Memory B cell (primary cell): ENCODE data around the gene STK38.
"Not testable (repeated sequence)": the region's sequence is repeated elsewhere in the genome, so short reads cannot be mapped to it uniquely, and the experiment has no call there.

Source experiments
- ATAC-seq: fragments of 150-1000 bp; cut with Tn5 transposase; 2 replicates; pipeline ENCODE4 v1.10.0; 2021; ENCODE audit warnings: low read depth, mild to moderate bottlenecking, moderate library complexity
- DNase-seq, 2 donors: peaks; one replicate each; pipeline ENCODE4 v3.0.0; 2022; ENCODE audit warnings: low spot score in 2 of 2
- H3K27ac Mint-ChIP-seq: one replicate; pipeline ENCODE4 v1.8.0; 2022; ENCODE audit warnings: mild to moderate bottlenecking, moderate library complexity, mixed read lengths
- H3K27me3 Mint-ChIP-seq: one replicate; pipeline ENCODE4 v1.8.0; 2022; ENCODE audit warnings: mixed read lengths
- H3K36me3 Mint-ChIP-seq: one replicate; pipeline ENCODE4 v1.8.0; 2022; ENCODE audit warnings: mild to moderate bottlenecking, mixed read lengths
- H3K4me1 Mint-ChIP-seq: one replicate; pipeline ENCODE4 v1.8.0; 2022; ENCODE audit warnings: mixed read lengths
- H3K4me3 Mint-ChIP-seq: one replicate; pipeline ENCODE4 v1.8.0; 2022; ENCODE audit warnings: mild to moderate bottlenecking, moderate library complexity, mixed read lengths
- H3K9me3 Mint-ChIP-seq: one replicate; pipeline ENCODE4 v1.8.0; 2022; ENCODE audit warnings: mixed read lengths

The STK38 gene

DNA sequence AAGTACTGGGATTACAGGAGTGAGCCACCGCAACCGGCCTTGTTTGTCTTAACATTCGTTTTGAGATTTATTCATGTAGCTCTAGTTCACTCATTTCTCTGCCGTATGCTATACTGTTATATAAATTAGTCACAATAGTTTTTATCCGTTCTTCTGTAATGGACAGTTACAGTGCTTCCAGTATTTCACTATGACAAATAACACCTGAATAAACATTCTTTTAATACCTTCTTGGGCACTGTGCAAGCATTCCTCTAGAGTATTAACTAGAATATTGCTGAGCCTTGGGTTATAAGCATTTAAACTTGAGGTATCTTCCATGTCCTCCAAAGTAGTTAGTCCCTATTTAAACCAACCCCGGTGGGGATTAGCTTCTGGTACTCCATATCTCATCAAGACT lies 45.6 kb downstream of the STK38 start:
- H3K36me3 Mint-ChIP-seq: peaks cover 22% of the 10 kb centered on the region
- no peaks in the 10 kb centered on the region for H3K4me1 Mint-ChIP-seq
- no peak overlapping the region for H3K4me3 Mint-ChIP-seq
- no peaks in the 10 kb centered on the region for H3K9me3 Mint-ChIP-seq
- ATAC-seq: no peak
- no peak overlapping the region for H3K27ac Mint-ChIP-seq
- no peak for DNase-seq
- no peaks in the 10 kb centered on the region for H3K27me3 Mint-ChIP-seq

DNA sequence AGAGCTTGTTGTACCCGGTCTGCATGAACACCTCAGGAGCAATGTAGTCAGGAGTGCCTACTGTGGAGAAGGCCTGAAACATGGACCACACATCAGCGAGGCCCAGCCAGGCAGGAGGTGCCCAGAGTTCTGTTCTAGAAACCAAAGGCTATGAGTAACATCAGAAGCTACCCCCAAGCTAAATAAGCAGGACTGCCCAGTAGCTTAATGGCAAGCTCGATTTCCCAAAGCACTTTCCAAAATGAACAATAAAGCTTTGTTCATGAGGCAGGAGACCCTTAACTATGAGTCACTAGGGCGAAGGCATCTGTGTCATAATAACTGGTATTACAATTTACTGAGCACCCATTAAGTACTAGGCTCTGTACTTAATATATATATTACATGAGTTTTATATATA lies 47.4 kb downstream of the STK38 start:
- no peak overlapping the region for H3K4me3 Mint-ChIP-seq
- DNase-seq (no peak), ATAC-seq (no peak)
- no peak overlapping the region for H3K27ac Mint-ChIP-seq
- no peaks in the 10 kb centered on the region for H3K9me3 Mint-ChIP-seq
- H3K4me1 Mint-ChIP-seq: no peaks in the 10 kb centered on the region
- peaks cover 29% of the 10 kb centered on the region for H3K36me3 Mint-ChIP-seq
- H3K27me3 Mint-ChIP-seq: no peaks in the 10 kb centered on the region

DNA sequence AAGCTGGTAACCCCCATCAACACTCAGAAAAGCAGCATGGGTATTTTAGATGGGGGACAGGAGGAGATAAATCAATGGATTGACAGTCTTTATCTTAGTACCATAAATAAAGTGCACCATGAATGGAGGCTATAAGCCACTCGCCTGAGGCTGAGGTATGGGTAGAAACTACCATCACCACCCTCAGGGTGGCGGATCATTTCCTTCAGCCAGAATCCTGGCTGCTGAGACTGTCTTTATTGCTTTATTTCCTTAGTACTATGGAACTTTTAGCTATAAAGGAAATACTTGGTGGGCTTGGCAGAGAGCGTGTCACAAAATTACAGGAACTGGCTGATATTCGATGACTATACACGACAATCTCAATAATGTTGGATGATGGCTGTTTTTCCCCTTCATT lies 52.2 kb downstream of the STK38 start:
- Mint-ChIP-seq H3K4me3 (no peak overlapping the region), H3K27ac (no peak overlapping the region), H3K27me3 (no peaks in the 10 kb centered on the region), H3K36me3 (peaks cover 34% of the 10 kb centered on the region), H3K4me1 (no peaks in the 10 kb centered on the region), H3K9me3 (no peaks in the 10 kb centered on the region)
- ATAC-seq: no peak
- no peak for DNase-seq

DNA sequence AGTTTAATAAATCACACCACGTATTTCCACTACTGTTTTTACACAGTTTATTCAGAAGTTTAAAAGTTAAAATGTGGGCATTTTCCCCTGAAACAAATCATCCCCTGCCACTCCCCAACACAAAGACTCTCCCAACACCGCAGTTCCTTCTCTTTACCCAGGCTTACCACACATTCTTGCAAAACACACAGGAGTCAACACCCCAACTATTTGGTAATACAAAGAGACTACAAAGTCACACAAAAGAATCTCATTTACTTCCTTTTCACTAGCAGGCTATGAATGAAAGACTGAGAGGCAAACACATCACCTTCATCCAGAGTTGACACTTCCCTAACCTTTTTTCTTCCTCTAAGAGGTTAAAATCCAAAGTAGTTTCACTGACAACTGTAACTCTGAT lies 53.4 kb downstream of the STK38 start:
- Mint-ChIP-seq H3K4me3 (no peak overlapping the region), H3K36me3 (peaks cover 30% of the 10 kb centered on the region)
- no peak for ATAC-seq

DNA sequence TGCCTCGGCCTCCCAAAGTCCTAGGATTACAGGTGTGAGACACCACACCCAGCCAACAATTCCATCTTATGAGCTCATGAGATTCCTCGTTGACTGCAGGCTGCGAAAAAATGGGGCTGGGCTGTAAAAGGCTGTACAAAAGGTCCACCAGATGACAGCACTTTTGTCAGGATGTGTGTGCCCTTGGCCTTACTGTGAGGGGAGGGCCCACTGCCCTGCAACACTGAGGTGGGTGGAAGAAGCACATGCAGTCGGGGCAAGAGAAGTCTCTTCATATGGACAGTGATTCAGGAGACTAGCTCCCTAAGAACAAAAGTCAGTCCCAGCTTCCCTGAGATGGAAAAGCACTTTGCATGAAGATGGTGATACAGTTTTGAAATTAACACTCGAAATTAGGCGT lies 54.0 kb downstream of the STK38 start:
- no peak overlapping the region for H3K4me3 Mint-ChIP-seq
- no peaks in the 10 kb centered on the region for H3K4me1 Mint-ChIP-seq
- H3K36me3 Mint-ChIP-seq: peaks cover 30% of the 10 kb centered on the region
- H3K27ac Mint-ChIP-seq: no peak overlapping the region
- no peaks in the 10 kb centered on the region for H3K27me3 Mint-ChIP-seq
- ATAC-seq (no peak), DNase-seq (no peak)
- H3K9me3 Mint-ChIP-seq: no peaks in the 10 kb centered on the region

More for the DNA sequence above, 53.4 kb downstream of the STK38 start:
- H3K27me3 Mint-ChIP-seq: no peaks in the 10 kb centered on the region
- no peak overlapping the region for H3K27ac Mint-ChIP-seq
- DNase-seq: no peak
- H3K4me1 Mint-ChIP-seq: no peaks in the 10 kb centered on the region
- no peaks in the 10 kb centered on the region for H3K9me3 Mint-ChIP-seq

DNA sequence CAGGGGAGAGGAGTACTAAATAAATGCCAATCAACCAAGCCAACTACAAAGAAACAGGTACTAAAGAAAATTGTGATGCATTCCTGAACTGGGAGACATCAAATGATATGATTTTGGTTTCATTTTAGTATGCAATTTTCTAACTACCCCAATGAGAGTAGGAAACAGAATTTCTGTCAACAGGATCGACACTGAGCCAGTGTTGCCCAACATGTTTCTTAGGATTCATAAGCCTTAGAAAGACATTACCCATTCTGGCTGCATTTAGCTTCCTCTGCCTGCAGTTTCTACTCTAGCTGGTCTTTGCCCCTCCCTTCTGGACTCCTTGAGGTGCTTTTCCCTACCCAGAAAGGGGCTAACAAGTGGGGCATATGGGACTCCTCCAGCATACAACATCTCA lies 54.7 kb downstream of the STK38 start:
- H3K27me3 Mint-ChIP-seq: no peaks in the 10 kb centered on the region
- no peak overlapping the region for H3K4me3 Mint-ChIP-seq
- no peak for ATAC-seq
- no peak for DNase-seq
- no peaks in the 10 kb centered on the region for H3K4me1 Mint-ChIP-seq
- no peaks in the 10 kb centered on the region for H3K9me3 Mint-ChIP-seq
- peaks cover 30% of the 10 kb centered on the region for H3K36me3 Mint-ChIP-seq
- no peak overlapping the region for H3K27ac Mint-ChIP-seq

DNA sequence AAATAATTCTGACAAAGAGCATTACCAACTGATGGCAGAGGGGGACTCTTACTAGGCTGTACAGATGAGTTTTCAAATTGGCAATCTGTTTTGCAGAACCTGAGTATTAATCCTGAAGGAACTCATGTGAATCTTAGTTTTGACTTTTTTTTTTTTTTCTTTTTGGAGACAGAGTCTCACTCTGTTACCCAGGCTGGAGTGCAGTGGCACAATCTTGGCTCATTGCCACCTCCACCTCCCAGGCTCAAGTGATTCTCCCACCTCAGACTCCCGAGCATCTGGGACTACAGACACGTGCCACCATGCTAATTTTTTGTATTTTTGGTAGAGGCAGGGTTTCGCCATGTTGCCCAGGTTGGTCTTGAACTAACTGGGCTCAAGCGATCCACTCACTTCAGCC lies 55.2 kb downstream of the STK38 start:
- no peaks in the 10 kb centered on the region for H3K27me3 Mint-ChIP-seq

DNA sequence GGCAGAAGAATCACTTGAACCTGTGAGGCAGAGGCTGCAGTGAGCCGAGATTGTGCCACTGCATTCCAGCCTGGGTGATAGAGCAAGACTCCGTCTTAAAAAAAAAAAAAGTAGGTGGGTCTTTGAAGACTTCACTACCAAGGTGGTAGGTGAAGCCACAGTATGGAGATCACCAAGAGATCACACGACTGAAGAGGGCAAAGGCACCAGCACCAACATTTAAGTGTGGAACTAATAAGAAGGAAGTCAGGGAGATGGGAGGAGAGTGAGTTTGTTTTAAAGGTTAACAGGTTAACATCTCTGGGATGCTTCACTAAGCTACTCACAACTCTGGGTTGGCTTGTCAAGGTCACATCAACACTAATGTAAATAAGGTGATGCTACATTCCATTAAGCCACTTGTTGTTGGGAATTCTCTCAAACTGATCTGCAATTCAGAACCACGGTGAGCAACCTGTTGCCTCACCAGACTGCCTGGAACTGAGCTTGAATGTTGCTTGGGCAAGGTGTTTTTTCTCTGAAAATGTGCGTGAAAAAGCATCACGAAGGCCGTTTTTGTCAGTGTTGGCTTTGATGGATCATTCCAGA lies 55.8 kb downstream of the STK38 start:
- Mint-ChIP-seq H3K27me3 (no peaks in the 10 kb centered on the region), H3K4me3 (no peak overlapping the region), H3K4me1 (no peaks in the 10 kb centered on the region), H3K9me3 (no peaks in the 10 kb centered on the region), H3K27ac (no peak overlapping the region), H3K36me3 (peaks cover 28% of the 10 kb centered on the region)
- ATAC-seq (no peak), DNase-seq (no peak)

More for the DNA sequence above, 55.2 kb downstream of the STK38 start:
- no peak overlapping the region for H3K4me3 Mint-ChIP-seq
- no peaks in the 10 kb centered on the region for H3K9me3 Mint-ChIP-seq
- H3K4me1 Mint-ChIP-seq: no peaks in the 10 kb centered on the region
- H3K36me3 Mint-ChIP-seq: peaks cover 25% of the 10 kb centered on the region
- DNase-seq: no peak
- no peak for ATAC-seq
- H3K27ac Mint-ChIP-seq: no peak overlapping the region

DNA sequence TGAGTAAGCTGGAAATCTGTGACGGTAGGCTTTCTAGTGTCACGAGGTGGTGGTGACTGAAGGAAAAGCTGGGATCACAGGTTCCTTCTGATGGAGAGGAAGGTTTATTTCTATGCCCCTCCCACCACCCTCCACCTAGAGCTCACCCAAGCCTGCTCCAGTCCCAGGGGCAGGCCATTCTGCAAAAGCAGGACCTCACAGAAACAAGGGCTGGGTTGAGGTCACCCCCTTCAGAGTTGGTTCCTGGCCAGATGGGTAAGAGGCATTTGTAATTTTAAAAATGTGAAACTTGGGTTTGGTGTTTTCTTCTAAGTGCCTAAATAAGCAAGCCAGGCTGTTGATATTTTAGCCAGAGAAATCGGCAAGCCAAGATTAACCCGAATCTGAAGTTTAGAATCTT lies 57.9 kb downstream of the STK38 start:
- DNase-seq: no peak
- no peak for ATAC-seq
- H3K36me3 Mint-ChIP-seq: peaks cover 31% of the 10 kb centered on the region
- no peaks in the 10 kb centered on the region for H3K9me3 Mint-ChIP-seq
- no peaks in the 10 kb centered on the region for H3K27me3 Mint-ChIP-seq
- H3K4me1 Mint-ChIP-seq: no peaks in the 10 kb centered on the region
- no peak overlapping the region for H3K27ac Mint-ChIP-seq
- H3K4me3 Mint-ChIP-seq: no peak overlapping the region

DNA sequence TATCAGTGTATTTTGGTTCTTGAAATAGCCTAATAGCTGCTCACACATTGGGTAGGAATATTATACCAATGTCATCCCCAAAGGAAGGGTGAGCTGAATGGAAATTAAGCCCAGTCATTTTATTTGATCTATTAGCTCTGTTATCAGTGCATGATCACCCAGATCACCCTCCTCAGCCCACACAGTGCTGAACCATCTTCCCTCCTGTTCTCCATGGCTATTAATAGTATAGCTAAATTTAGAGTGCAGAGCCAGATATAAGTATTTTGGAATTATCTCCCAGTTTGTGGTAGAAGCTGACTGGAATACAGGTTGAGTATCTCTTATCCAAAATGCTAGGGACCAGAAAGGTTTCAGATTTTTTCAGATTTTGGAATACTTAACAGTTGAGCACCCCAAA lies 59.1 kb downstream of the STK38 start:
- Mint-ChIP-seq H3K27me3 (no peaks in the 10 kb centered on the region), H3K9me3 (no peaks in the 10 kb centered on the region), H3K27ac (no peak overlapping the region), H3K4me1 (no peaks in the 10 kb centered on the region), H3K36me3 (peaks cover 23% of the 10 kb centered on the region), H3K4me3 (no peak overlapping the region)
- DNase-seq: no peak
- ATAC-seq: no peak

DNA sequence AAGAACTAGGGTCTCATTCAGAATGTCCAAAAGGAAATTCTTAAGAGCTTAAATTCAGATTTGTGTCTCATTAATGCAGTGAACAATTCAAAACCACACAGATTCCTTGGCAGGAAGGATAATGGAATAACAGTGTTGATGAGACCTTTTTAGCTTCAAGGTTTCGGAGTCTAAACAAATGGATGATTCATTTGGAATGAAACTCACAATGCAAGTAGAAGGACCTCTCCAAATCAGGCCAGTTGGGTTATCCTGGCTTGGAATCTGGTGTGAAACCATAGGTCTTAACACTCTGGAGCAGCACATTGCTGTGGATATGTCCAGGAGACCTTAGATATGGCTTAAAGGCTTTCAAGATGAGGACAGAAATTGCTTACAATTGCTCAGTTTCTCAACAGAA lies 59.6 kb downstream of the STK38 start:
- Mint-ChIP-seq H3K27ac (no peak overlapping the region), H3K4me3 (no peak overlapping the region), H3K9me3 (no peaks in the 10 kb centered on the region), H3K36me3 (peaks cover 23% of the 10 kb centered on the region), H3K27me3 (no peaks in the 10 kb centered on the region), H3K4me1 (no peaks in the 10 kb centered on the region)
- DNase-seq (no peak), ATAC-seq (no peak)

DNA sequence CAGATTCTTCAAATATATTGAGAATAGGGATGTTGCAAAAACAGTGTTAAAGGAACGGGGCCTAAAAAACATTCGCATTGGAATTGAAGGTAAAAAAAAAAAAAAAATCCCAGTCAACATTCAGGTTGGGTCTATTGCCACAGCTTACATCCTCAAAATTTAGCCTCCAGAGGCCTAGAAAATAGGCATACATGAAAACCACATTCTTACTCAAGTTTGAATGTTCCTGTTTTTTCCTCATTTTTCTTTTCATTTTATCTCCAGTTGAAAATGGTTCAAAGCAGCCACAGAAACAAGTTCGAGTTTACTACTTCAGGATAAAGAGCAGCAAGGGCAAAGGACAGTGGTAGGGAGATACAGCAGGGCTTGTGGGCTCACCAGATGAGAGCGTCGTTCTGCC lies 62.5 kb downstream of the STK38 start:
- Mint-ChIP-seq H3K9me3 (no peaks in the 10 kb centered on the region), H3K36me3 (peaks cover 26% of the 10 kb centered on the region), H3K27me3 (no peaks in the 10 kb centered on the region), H3K27ac (no peak overlapping the region), H3K4me1 (no peaks in the 10 kb centered on the region), H3K4me3 (no peak overlapping the region)
- DNase-seq (no peak), ATAC-seq (no peak)

DNA sequence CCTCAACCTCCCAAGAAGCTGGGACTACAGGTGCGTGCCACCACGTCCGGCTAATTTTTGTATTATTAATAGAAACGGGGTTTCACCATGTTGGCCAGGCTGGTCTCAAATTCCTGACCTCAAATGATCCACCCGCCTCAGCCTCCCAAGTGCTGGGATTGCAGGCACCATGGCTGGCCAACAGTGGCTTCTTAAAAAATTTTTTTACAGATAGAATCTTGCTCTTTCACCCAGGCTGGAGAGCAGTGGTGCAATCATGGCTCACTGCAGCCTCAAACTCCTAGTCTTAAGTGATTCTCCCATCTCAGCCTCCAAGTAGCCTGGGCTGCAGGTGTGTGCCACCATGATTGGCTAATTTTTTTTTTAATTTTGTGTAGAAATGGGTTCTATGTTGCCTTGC lies 64.0 kb downstream of the STK38 start:
- not testable (repeated sequence) for H3K4me1 Mint-ChIP-seq, DNase-seq, ATAC-seq, H3K27ac Mint-ChIP-seq, H3K9me3 Mint-ChIP-seq, H3K27me3 Mint-ChIP-seq, H3K4me3 Mint-ChIP-seq
- H3K36me3 Mint-ChIP-seq: peaks cover 31% of the 10 kb centered on the region

DNA sequence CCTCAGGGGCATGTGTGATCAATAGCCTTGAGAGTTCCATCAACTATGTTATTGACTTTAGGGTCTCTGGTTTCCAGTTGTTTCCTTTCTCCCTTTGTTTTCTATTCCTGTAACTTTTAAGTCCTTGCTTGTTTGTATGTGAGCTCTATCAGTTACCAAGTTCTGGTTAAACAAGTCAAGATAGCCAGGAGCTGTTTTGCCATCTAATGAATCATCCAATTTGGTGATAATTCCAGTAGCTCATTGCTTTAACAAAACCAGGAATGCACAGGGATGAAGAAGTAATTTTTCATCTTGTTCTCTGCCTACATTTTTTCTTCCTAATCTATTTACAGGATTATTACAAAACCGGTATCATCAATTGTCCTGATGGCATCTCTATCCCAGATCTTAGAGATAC lies 68.0 kb downstream of the STK38 start:
- no peak for ATAC-seq
- Mint-ChIP-seq H3K4me1 (no peaks in the 10 kb centered on the region), H3K36me3 (peaks cover 19% of the 10 kb centered on the region), H3K27me3 (no peaks in the 10 kb centered on the region), H3K4me3 (no peak overlapping the region), H3K27ac (peak overlapping the region; percentile 65), H3K9me3 (no peaks in the 10 kb centered on the region)
- DNase-seq: no peak

DNA sequence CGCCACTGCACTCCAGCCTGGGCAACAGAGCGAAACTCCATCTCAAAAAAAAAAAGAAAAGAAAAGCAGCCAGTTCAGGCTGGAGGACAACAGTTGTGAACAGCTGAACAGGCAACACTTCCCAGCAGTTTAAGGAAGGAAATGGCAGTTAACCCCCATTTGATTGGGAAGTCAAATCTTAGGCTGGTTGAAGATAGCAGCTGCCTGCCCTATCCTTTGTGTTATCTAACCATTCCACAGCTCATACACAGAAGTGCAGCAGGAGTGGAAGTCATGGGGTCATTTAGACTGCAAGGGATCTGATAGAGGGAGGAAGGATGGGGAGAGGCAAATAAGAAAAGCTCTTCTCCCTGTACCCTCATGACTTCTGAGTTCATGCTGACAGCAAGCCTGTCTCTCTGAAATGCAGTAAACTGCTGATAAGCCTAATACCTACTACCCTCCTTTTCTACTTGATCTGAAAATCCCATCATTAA lies 69.2 kb downstream of the STK38 start:
- Mint-ChIP-seq H3K27ac (peak overlapping the region; percentile 65), H3K27me3 (no peaks in the 10 kb centered on the region), H3K4me3 (no peak overlapping the region), H3K9me3 (no peaks in the 10 kb centered on the region), H3K36me3 (peaks cover 19% of the 10 kb centered on the region), H3K4me1 (no peaks in the 10 kb centered on the region)
- ATAC-seq (no peak), DNase-seq (no peak)
